ENCODE measurements around the gene FES.

The FES gene

GRCh38 chr15:90862487-90862886 lies 21.8 kb upstream of the FES start:
- TF ChIP-seq FOXP2 (optimal IDR thresholded peaks at IDR 0.05; ENCODE audit: borderline replicate concordance, extremely low read depth, extremely low read length, insufficient read depth): no peak

GRCh38 chr15:90862964-90863778 lies 21.1 kb upstream of the FES start:
- TF ChIP-seq POLR2AphosphoS5 (IDR thresholded peaks at IDR 0.05; ENCODE audit: low read depth, low read length) (no peak), SIN3A (IDR thresholded peaks at IDR 0.05; ENCODE audit: borderline replicate concordance, insufficient read depth, low read length) (no peak), TAF1 (IDR thresholded peaks at IDR 0.05; ENCODE audit: borderline replicate concordance, insufficient read depth, low read length) (no peak), FOXP2 (optimal IDR thresholded peaks at IDR 0.05; ENCODE audit: borderline replicate concordance, extremely low read depth, extremely low read length, insufficient read depth) (no peak), REST (IDR thresholded peaks at IDR 0.05; ENCODE audit: insufficient read depth in 1 of 2, low read depth in 2 of 2, low read length in 2 of 2) (no peak)

- TF ChIP-seq TAF1 (IDR thresholded peaks at IDR 0.05; ENCODE audit: borderline replicate concordance, insufficient read depth, low read length) (no peak), REST (IDR thresholded peaks at IDR 0.05; ENCODE audit: insufficient read depth in 1 of 2, low read depth in 2 of 2, low read length in 2 of 2) (no peak), POLR2AphosphoS5 (IDR thresholded peaks at IDR 0.05; ENCODE audit: low read depth, low read length) (no peak), FOXP2 (optimal IDR thresholded peaks at IDR 0.05; ENCODE audit: borderline replicate concordance, extremely low read depth, extremely low read length, insufficient read depth) (no peak), SIN3A (IDR thresholded peaks at IDR 0.05; ENCODE audit: borderline replicate concordance, insufficient read depth, low read length) (no peak)
Measured at GRCh38 chr15:90863987-90864386, 20.3 kb upstream of the FES start.

GRCh38 chr15:90864507-90864906 lies 19.8 kb upstream of the FES start:
- TF ChIP-seq TAF1 (IDR thresholded peaks at IDR 0.05; ENCODE audit: borderline replicate concordance, insufficient read depth, low read length) (no peak), SIN3A (IDR thresholded peaks at IDR 0.05; ENCODE audit: borderline replicate concordance, insufficient read depth, low read length) (no peak), POLR2AphosphoS5 (IDR thresholded peaks at IDR 0.05; ENCODE audit: low read depth, low read length) (no peak), FOXP2 (optimal IDR thresholded peaks at IDR 0.05; ENCODE audit: borderline replicate concordance, extremely low read depth, extremely low read length, insufficient read depth) (no peak), REST (IDR thresholded peaks at IDR 0.05; ENCODE audit: insufficient read depth in 1 of 2, low read depth in 2 of 2, low read length in 2 of 2) (no peak)

GRCh38 chr15:90865702-90866101 lies 18.6 kb upstream of the FES start:
- TF ChIP-seq SIN3A (IDR thresholded peaks at IDR 0.05; ENCODE audit: borderline replicate concordance, insufficient read depth, low read length): no peak
- TF ChIP-seq TAF1 (IDR thresholded peaks at IDR 0.05; ENCODE audit: borderline replicate concordance, insufficient read depth, low read length): no peak
- no peak for TF ChIP-seq REST (IDR thresholded peaks at IDR 0.05; ENCODE audit: insufficient read depth in 1 of 2, low read depth in 2 of 2, low read length in 2 of 2)
- no peak for TF ChIP-seq POLR2AphosphoS5 (IDR thresholded peaks at IDR 0.05; ENCODE audit: low read depth, low read length)
- TF ChIP-seq FOXP2 (optimal IDR thresholded peaks at IDR 0.05; ENCODE audit: borderline replicate concordance, extremely low read depth, extremely low read length, insufficient read depth): no peak
